HCT116 (cell line): ENCODE measurements around the gene UCP2. TPM values are rescaled to one million over a fixed set of nuclear protein-coding genes. Genes with fewer than 3 reads are reported as not detected.

Experiments
- ATAC-seq: fragments of 200-7000 bp; cut with Tn5 transposase; 2 replicates; pipeline ENCODE4 v1.9.1; 2020; ENCODE audit warnings: mild to moderate bottlenecking, moderate library complexity
- BruUV-seq: library from RNA; stranded (reverse); fragments of 400-500 nt; replicated peaks from 2 replicates; lab custom pipeline; 2021; lab: Mats Ljungman, UMichigan
- CTCF ChIA-PET: fragments of 300-600 bp; sonication (Branson Sonifier 250); formaldehyde crosslinking; loops from one replicate; lab custom pipeline; 2021; ENCODE audit warnings: antibody characterized with exemption; lab: Charles Lee
- POLR2A ChIA-PET: fragments of 300-600, 350-600 bp; sonication (Branson Sonifier 250); formaldehyde crosslinking; loops from one replicate; lab custom pipeline; 2021; ENCODE audit warnings: antibody characterized with exemption; lab: Charles Lee
- RAD21 ChIA-PET, 2 experiments: fragments of 300-600 bp; sonication (Branson Sonifier 250); formaldehyde crosslinking; loops; one replicate each; lab custom pipeline; 2023; ENCODE audit warnings: low total read pairs in 2 of 2; ENCODE audit not compliant: uncharacterized antibody in 2 of 2, unreplicated experiment in 2 of 2, low non-redundant PET in 1 of 2; lab: Charles Lee
- DNase-seq: peaks from one replicate; pipeline ENCODE4 v3.0.0-alpha.2; 2010; ENCODE audit warnings: low read depth, low spot score
- H2AFZ ChIP-seq: fragments of 200-600 bp; shearing (Covaris generic), sonication (generic); 2 replicates; pipeline ENCODE4 v1.6.1; 2017; ENCODE audit warnings: low read depth, mixed run types, mixed read lengths, antibody characterized with exemption, low read length; ENCODE audit not compliant: poor library complexity, severe bottlenecking
- H3K27ac ChIP-seq: 2 replicates; pipeline ENCODE4 v1.5.1; 2012; ENCODE audit warnings: low read depth, low read length
- H3K27me3 ChIP-seq: fragments of 200-600 bp; sonication (generic); 2 replicates; pipeline ENCODE4 v1.6.1; 2016; ENCODE audit warnings: mixed run types, low read length, mixed read lengths; ENCODE audit not compliant: insufficient read depth
- H3K36me3 ChIP-seq, 2 experiments: fragments of 200-500 bp in 1 of 2; fragments of 200-600 bp in 1 of 2; sonication (Bioruptor generic) in 1 of 2; sonication (generic) in 1 of 2; 2 replicates each; pipeline versions ENCODE4 v1.5.1 to v1.6.1; 2014 to 2016; ENCODE audit warnings: low read length in 2 of 2, inconsistent platforms in 1 of 2, mixed read lengths in 1 of 2, mixed run types in 1 of 2; ENCODE audit not compliant: insufficient read depth in 2 of 2, control insufficient read depth in 1 of 2
- H3K4me1 ChIP-seq, 2 experiments: fragments of 200-600 bp in 1 of 2; sonication (generic) in 1 of 2; 2 replicates each; pipeline versions ENCODE4 v1.5.1 to v1.6.1; 2012 to 2017; ENCODE audit warnings: low read length in 2 of 2, inconsistent platforms in 1 of 2, mild to moderate bottlenecking in 1 of 2, mixed read lengths in 1 of 2, mixed run types in 1 of 2, moderate library complexity in 1 of 2; ENCODE audit not compliant: insufficient read depth in 2 of 2, control insufficient read depth in 1 of 2
- H3K4me2 ChIP-seq: fragments of 200-600 bp; sonication (generic); 2 replicates; pipeline ENCODE4 v1.6.1; 2017; ENCODE audit warnings: mixed run types, low read length, mixed read lengths
- H3K4me3 ChIP-seq, 2 experiments: fragments of 200-600 bp in 1 of 2; sonication (generic) in 1 of 2; replicated peaks in 1 of 2; 2 replicates each; pipeline ENCODE4 v1.5.1; 2011 to 2016; ENCODE audit warnings: low read length in 2 of 2, control low read depth in 1 of 2, low read depth in 1 of 2, mild to moderate bottlenecking in 1 of 2, mixed read lengths in 1 of 2, mixed run types in 1 of 2
- H3K79me2 ChIP-seq: fragments of 200-600 bp; sonication (generic); 2 replicates; pipeline ENCODE4 v1.6.1; 2017; ENCODE audit warnings: mild to moderate bottlenecking, mixed run types, low read length, moderate library complexity, mixed read lengths; ENCODE audit not compliant: insufficient read depth
- H3K9ac ChIP-seq: fragments of 200-600 bp; sonication (generic); 2 replicates; pipeline ENCODE4 v1.6.1; 2016; ENCODE audit warnings: low read length, mixed read lengths
- H3K9me2 ChIP-seq: fragments of 200-600 bp; sonication (generic), shearing (Covaris generic); 2 replicates; pipeline ENCODE4 v1.6.1; 2017; ENCODE audit warnings: mixed run types, mild to moderate bottlenecking, moderate library complexity; ENCODE audit not compliant: insufficient read depth
- H3K9me3 ChIP-seq, 2 experiments: fragments of 200-500 bp in 1 of 2; fragments of 200-600 bp in 1 of 2; sonication (Bioruptor generic) in 1 of 2; sonication (generic) in 1 of 2; 2 replicates each; pipeline ENCODE4 v1.6.1; 2014 to 2017; ENCODE audit warnings: low read length in 2 of 2, mixed read lengths in 2 of 2, inconsistent platforms in 1 of 2, low read depth in 1 of 2, mild to moderate bottlenecking in 1 of 2, mixed run types in 1 of 2, moderate library complexity in 1 of 2; ENCODE audit not compliant: control insufficient read depth in 1 of 2, insufficient read depth in 1 of 2
- H4K20me1 ChIP-seq: fragments of 200-600 bp; sonication (generic), shearing (Covaris generic); 2 replicates; pipeline ENCODE4 v1.6.1; 2017; ENCODE audit warnings: mixed run types, mild to moderate bottlenecking, moderate library complexity; ENCODE audit not compliant: insufficient read depth
- ATF3 ChIP-seq: IDR thresholded peaks from 2 replicates; pipeline ENCODE4 v1.6.1; 2012
- CBX3 ChIP-seq: IDR thresholded peaks from 2 replicates; pipeline ENCODE4 v1.6.1; 2012; ENCODE audit warnings: low read depth
- EZH2 ChIP-seq: fragments of 200-600 bp; sonication (generic); IDR thresholded peaks from 2 replicates; pipeline ENCODE4 v1.6.1; 2017; ENCODE audit warnings: antibody characterized with exemption, mixed run types
- EZH2phosphoT487 ChIP-seq: fragments of 200-600 bp; IDR thresholded peaks from 2 replicates; pipeline ENCODE4 v1.6.1; 2018; ENCODE audit warnings: antibody characterized with exemption, borderline replicate concordance
- FOSL1 ChIP-seq: IDR thresholded peaks from 2 replicates; pipeline ENCODE4 v1.6.1; 2012; ENCODE audit warnings: low read depth
- MAX ChIP-seq: IDR thresholded peaks from 2 replicates; pipeline ENCODE4 v1.6.1; 2012
- POLR2A ChIP-seq: IDR thresholded peaks from 2 replicates; pipeline ENCODE4 v1.7.0; 2011; ENCODE audit warnings: borderline replicate concordance; ENCODE audit not compliant: insufficient read depth, insufficient read length; ENCODE audit errors: extremely low read depth
- POLR2AphosphoS5 ChIP-seq: IDR thresholded peaks from 2 replicates; pipeline ENCODE4 v1.6.1; 2011; ENCODE audit warnings: mild to moderate bottlenecking, low read depth, low read length, moderate library complexity
- REST ChIP-seq: IDR thresholded peaks from 2 replicates; pipeline ENCODE4 v1.6.1; 2012; ENCODE audit warnings: low read depth
- SIN3A ChIP-seq: IDR thresholded peaks from 2 replicates; pipeline ENCODE4 v1.6.1; 2012; ENCODE audit warnings: low read depth
- TCF7L2 ChIP-seq: IDR thresholded peaks from 2 replicates; pipeline ENCODE4 v1.7.0; 2011; ENCODE audit warnings: borderline replicate concordance, inconsistent platforms; ENCODE audit not compliant: insufficient read depth, insufficient read length; ENCODE audit errors: extremely low read depth
- YY1 ChIP-seq: IDR thresholded peaks from 2 replicates; pipeline ENCODE4 v1.6.1; 2011; ENCODE audit warnings: low read length, low read depth, moderate library complexity, mild to moderate bottlenecking; ENCODE audit not compliant: insufficient replicate concordance; ENCODE audit errors: extremely low read depth
- ZFX ChIP-seq: fragments of 450-650 bp; IDR thresholded peaks from 2 replicates; pipeline ENCODE4 v1.6.1; 2017
- ZNF274 ChIP-seq: fragments of 200-500 bp; sonication (Bioruptor generic); IDR thresholded peaks from 2 replicates; pipeline ENCODE4 v1.6.1; 2014; ENCODE audit warnings: mild to moderate bottlenecking, low read depth, low read length, inconsistent platforms
- intact Hi-C: fragments of 100-400 bp; cut with micrococcal nuclease; formaldehyde crosslinking; loops from 2 replicates; pipeline ENCODE4 v1.10.0; 2022
- total RNA-seq: library from RNA; stranded (reverse); gene quantifications from one replicate; pipeline ENCODE4 v1.2.1, GENCODE V29; 2021; ENCODE audit not compliant: unreplicated experiment

UCP2 gene
- total RNA-seq, 1 experiment from 2014 or later, result 20.4 TPM

GRCh38 chr11:73978576-73979086 lies 4.0 kb downstream of the UCP2 start:
- H3K27ac ChIP-seq, result no peak overlapping the region
- H3K4me1 ChIP-seq, result peaks cover 19 to 38% of the 10 kb centered on the region in 2 experiments
- RAD21 ChIA-PET, result no interaction called here
- no peaks in the 10 kb centered on the region for H3K9me3 ChIP-seq
- H3K9me2 ChIP-seq, result no peaks in the 10 kb centered on the region
- H4K20me1 ChIP-seq, result no peaks in the 10 kb centered on the region
- CTCF ChIA-PET, result no interaction called here
- DNase-seq (no peak), ATAC-seq (no peak)
- POLR2A ChIA-PET, result interaction anchor here (1.5 kb wide), 1 partner anchor 9 kb away, joined by 4 read pairs; no protein-coding TSS in a partner anchor
- intact Hi-C loops, result no loop called here
- 0 out of 2 replicates have a peak, but pooled peaks cover 3% of the 10 kb centered on the region for H3K79me2 ChIP-seq
- no peaks in the 10 kb centered on the region for H3K27me3 ChIP-seq
- no TSS peak for BruUV-seq
- no peak for TF ChIP-seq POLR2A
- no peak for TF ChIP-seq EZH2
- no peak overlapping the region for H3K4me3 ChIP-seq
- H2AFZ ChIP-seq, result no peak overlapping the region
- H3K36me3 ChIP-seq, result peaks cover 0 to 2% of the 10 kb centered on the region in 2 experiments; a peak in 1 of 4 replicates
- H3K9ac ChIP-seq, result no peak overlapping the region
- no peak overlapping the region for H3K4me2 ChIP-seq

GRCh38 chr11:73977856-73978519 lies 4.7 kb downstream of the UCP2 start:
- RAD21 ChIA-PET, result no interaction called here
- H3K79me2 ChIP-seq, result 0 out of 2 replicates have a peak, but pooled peaks cover 3% of the 10 kb centered on the region
- no peak for ATAC-seq
- H3K9me3 ChIP-seq, result no peaks in the 10 kb centered on the region
- TF ChIP-seq TCF7L2 (no peak), CBX3 (no peak), YY1 (no peak), EZH2 (no peak), FOSL1 (no peak), MAX (no peak), POLR2A (no peak), EZH2phosphoT487 (no peak), REST (no peak), POLR2AphosphoS5 (no peak), SIN3A (no peak), ZNF274 (no peak), ATF3 (no peak), ZFX (no peak)
- TF ChIP-seq, all 23 proteins: peak for 0
- Histone ChIP-seq H3K9me2 (no peaks in the 10 kb centered on the region), H3K9ac (no peak overlapping the region), H3K4me1 (peaks cover 16 to 32% of the 10 kb centered on the region in 2 experiments), H3K4me2 (no peak overlapping the region), H3K27ac (no peak overlapping the region), H3K4me3 (no peak overlapping the region), H2AFZ (no peak overlapping the region), H3K27me3 (no peaks in the 10 kb centered on the region), H4K20me1 (no peaks in the 10 kb centered on the region), H3K36me3 (peaks cover 0 to 2% of the 10 kb centered on the region in 2 experiments; a peak in 1 of 4 replicates)
- POLR2A ChIA-PET, result no interaction called here
- CTCF ChIA-PET, result no interaction called here
- DNase-seq, result no peak
- no TSS peak for BruUV-seq
- intact Hi-C loops, result no loop called here
